Suprapubic skin (tissue), 4 donors: ENCODE measurements around the gene SNX2. TPM values are rescaled to one million over a fixed set of nuclear protein-coding genes. Genes with fewer than 3 reads are reported as not detected.

Experiments
- DNase-seq, 2 donors: peaks; one replicate each; pipeline ENCODE4 v3.0.0-alpha.2; 2019; ENCODE audit warnings: low spot score in 2 of 2
- H3K27ac ChIP-seq: fragments of 200-600 bp; sonication (generic); one replicate; pipeline ENCODE4 v1.5.1; 2019
- H3K27me3 ChIP-seq: fragments of 200-600 bp; sonication (generic); one replicate; pipeline ENCODE4 v1.5.1; 2019
- H3K36me3 ChIP-seq: fragments of 200-600 bp; sonication (generic); one replicate; pipeline ENCODE4 v1.5.1; 2019
- H3K4me1 ChIP-seq: fragments of 200-600 bp; sonication (generic); one replicate; pipeline ENCODE4 v1.5.1; 2019
- H3K4me3 ChIP-seq: fragments of 200-600 bp; sonication (generic); one replicate; pipeline ENCODE4 v1.5.1; 2019; ENCODE audit warnings: mild to moderate bottlenecking
- H3K9me3 ChIP-seq: fragments of 200-600 bp; sonication (generic); one replicate; pipeline ENCODE4 v1.5.1; 2019
- CTCF ChIP-seq, 2 donors: fragments of 200-600 bp in 1 of 2; fragments of 450-650 bp in 1 of 2; sonication (generic) in 1 of 2; IDR thresholded peaks; one replicate each; pipeline ENCODE4 v1.5.1; 2016 to 2019; ENCODE audit warnings: antibody characterized with exemption in 2 of 2, mild to moderate bottlenecking in 1 of 2, moderate library complexity in 1 of 2
- EP300 ChIP-seq: sonication (generic); formaldehyde crosslinking; IDR thresholded peaks from one replicate; pipeline ENCODE4 v1.6.1; 2017; ENCODE audit warnings: antibody characterized with exemption
- POLR2A ChIP-seq, 2 donors: fragments of 450-650 bp; IDR thresholded peaks; one replicate each; pipeline ENCODE4 v1.6.1; 2017; ENCODE audit warnings: antibody characterized with exemption in 2 of 2, mild to moderate bottlenecking in 2 of 2, moderate library complexity in 2 of 2
- POLR2AphosphoS5 ChIP-seq, 3 donors: sonication (generic); formaldehyde crosslinking; IDR thresholded peaks; one replicate each; pipeline ENCODE4 v1.6.1; 2017; ENCODE audit warnings: antibody characterized with exemption in 3 of 3
- WGBS: methylation state at CpG from one replicate; pipeline ENCODE4 v1.1.5; 2018; 5-methylcytosine and 5-hydroxymethylcytosine counted together
- total RNA-seq, 4 donors: library from RNA; depleted of rRNA; stranded (reverse); fragments of >200 nt; gene quantifications; one replicate each; pipeline ENCODE4 v1.1.0, GENCODE V29; 2016

The SNX2 gene
- total RNA-seq, 4 donors from 2014 or later: 33.8 to 60.3 (median 45.4) TPM

DNA sequence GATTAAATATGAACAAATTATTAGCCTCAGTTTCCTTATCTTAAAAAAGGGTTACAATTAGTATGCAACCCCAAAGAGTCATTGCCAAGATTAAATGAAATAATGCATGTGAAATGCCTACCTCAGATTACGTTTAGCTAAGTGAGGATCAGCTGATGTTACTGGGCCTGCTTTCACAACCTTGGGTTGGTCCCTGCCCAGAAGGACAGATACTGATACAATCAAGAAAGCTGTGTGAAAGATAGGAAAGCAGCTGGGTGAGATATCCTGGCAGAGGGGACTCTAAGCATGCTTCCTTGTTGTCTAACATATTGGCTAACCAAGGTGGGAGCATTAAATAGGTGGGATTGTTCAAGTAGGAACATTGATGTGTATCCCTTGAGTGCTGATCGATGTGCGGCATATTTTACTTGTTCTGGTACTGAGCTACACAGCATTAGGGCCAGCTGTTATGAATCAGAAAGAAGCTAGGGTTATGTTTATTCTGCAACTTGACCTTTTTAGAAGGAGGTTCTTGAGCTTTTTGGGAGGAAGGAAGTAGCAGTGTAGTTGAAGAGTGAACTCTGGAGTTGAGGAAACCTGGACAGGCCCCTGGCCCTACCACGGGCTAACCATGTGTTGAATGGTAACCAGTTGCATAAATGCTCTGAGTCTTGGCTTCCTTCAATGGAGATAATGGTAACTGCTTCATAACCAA is 99.4 kb downstream of the SNX2 start:
- Histone ChIP-seq H3K36me3 (no peaks in the 10 kb centered on the region), H3K4me3 (no peak overlapping the region), H3K4me1 (peaks cover 8% of the 10 kb centered on the region), H3K27me3 (no peaks in the 10 kb centered on the region), H3K27ac (no peak overlapping the region), H3K9me3 (no peaks in the 10 kb centered on the region)
- TF ChIP-seq POLR2A (IDR thresholded peaks at IDR 0.05) (no peak), EP300 (no peak), POLR2AphosphoS5 (IDR thresholded peaks at IDR 0.05) (no peak), CTCF (IDR thresholded peaks at IDR 0.05) (no peak)
- WGBS: 82% methylated on average over 4 of the region's 4 CpGs
- DNase-seq: no peak

GRCh38 chr5:122877518-122877917 is 102.6 kb downstream of the SNX2 start:
- TF ChIP-seq POLR2A (IDR thresholded peaks at IDR 0.05): no peak
- no peak for TF ChIP-seq CTCF (IDR thresholded peaks at IDR 0.05)
- TF ChIP-seq POLR2AphosphoS5 (IDR thresholded peaks at IDR 0.05): no peak
- TF ChIP-seq EP300: no peak
- H3K27me3 ChIP-seq: no peaks in the 10 kb centered on the region
- WGBS: 90% methylated on average over 2 of the region's 2 CpGs
- H3K36me3 ChIP-seq: no peaks in the 10 kb centered on the region
- no peak for DNase-seq
- no peak overlapping the region for H3K27ac ChIP-seq
- H3K4me3 ChIP-seq: no peak overlapping the region
- H3K4me1 ChIP-seq: peaks cover 4% of the 10 kb centered on the region
- no peaks in the 10 kb centered on the region for H3K9me3 ChIP-seq

GRCh38 chr5:122879076-122879475 is 104.2 kb downstream of the SNX2 start:
- Histone ChIP-seq H3K4me1 (peaks cover 9% of the 10 kb centered on the region), H3K27ac (no peak overlapping the region), H3K36me3 (no peaks in the 10 kb centered on the region), H3K9me3 (no peaks in the 10 kb centered on the region), H3K27me3 (no peaks in the 10 kb centered on the region), H3K4me3 (no peak overlapping the region)
- TF ChIP-seq POLR2A (IDR thresholded peaks at IDR 0.05): no peak
- no peak for TF ChIP-seq EP300
- no peak for TF ChIP-seq CTCF (IDR thresholded peaks at IDR 0.05)
- no peak for TF ChIP-seq POLR2AphosphoS5 (IDR thresholded peaks at IDR 0.05)
- no peak for DNase-seq
- WGBS: 95% methylated on average over 3 of the region's 3 CpGs

Other genes starting within 250 kb of the SNX2 start
- gene SNX24, start 70.5 kb downstream of the SNX2 start, total RNA-seq: 10 to 100 TPM; 15.2 to 43.0 (median 25.3) TPM